ENCODE data around the gene SLFN12L. TPM values are rescaled to one million over a fixed set of nuclear protein-coding genes. Genes with fewer than 3 reads are reported as not detected.
A peak's percentile ranks its signal among the peaks of the same experiment; 100 is the strongest.
"Not testable (repeated sequence)": the region's sequence is repeated elsewhere in the genome, so short reads cannot be mapped to it uniquely, and the experiment has no call there.

SLFN12L gene
- 0.62 TPM for total RNA-seq

- DNase-seq: no peak
Observed at GRCh38 chr17:35537601-35538141, at the start of gene SLFN12L. SLFN12L (minus strand) TSS chr17:35537678; CDS start chr17:35522364, 15,314 bp downstream.

GRCh38 chr17:35586569-35587073 is 49.1 kb upstream of the SLFN12L start:
- DNase-seq: no peak

- DNase-seq: no peak
Observed at GRCh38 chr17:35584061-35584460, 46.6 kb upstream of the SLFN12L start.

- no peak for DNase-seq
Observed at GRCh38 chr17:35578929-35579432, 41.5 kb upstream of the SLFN12L start.

- DNase-seq: peak; percentile 97
Observed at GRCh38 chr17:35578197-35578928, 40.9 kb upstream of the SLFN12L start, which contains the start of gene PEX12. PEX12 (minus strand) TSS chr17:35578571; CDS start chr17:35578021, 550 bp downstream.

GRCh38 chr17:35577830-35578196 is 40.3 kb upstream of the SLFN12L start:
- peak; percentile 22 for DNase-seq

- DNase-seq: no peak
Observed at GRCh38 chr17:35575759-35576158, 38.3 kb upstream of the SLFN12L start.

- DNase-seq: no peak
Observed at GRCh38 chr17:35569405-35569804, 31.9 kb upstream of the SLFN12L start.

- peak; percentile 19 for DNase-seq
Observed at GRCh38 chr17:35568561-35568960, 31.1 kb upstream of the SLFN12L start.

- no peak for DNase-seq
Observed at GRCh38 chr17:35566968-35567367, 29.5 kb upstream of the SLFN12L start.

GRCh38 chr17:35563181-35563580 is 25.7 kb upstream of the SLFN12L start:
- not testable (repeated sequence) for DNase-seq

GRCh38 chr17:35560703-35561102 is 23.2 kb upstream of the SLFN12L start, which contains the start of gene SLFN14:
SLFN14 (minus strand) TSS chr17:35560819; CDS start chr17:35558062, 2,757 bp downstream.
- DNase-seq: no peak

- DNase-seq: no peak
Observed at GRCh38 chr17:35559495-35560210, 22.2 kb upstream of the SLFN12L start.

- DNase-seq: no peak
Observed at GRCh38 chr17:35557353-35557752, 19.9 kb upstream of the SLFN12L start.

- no peak for DNase-seq
Observed at GRCh38 chr17:35555691-35556090, 18.2 kb upstream of the SLFN12L start.

GRCh38 chr17:35554668-35555067 is 17.2 kb upstream of the SLFN12L start:
- DNase-seq: no peak

GRCh38 chr17:35553310-35553709 is 15.8 kb upstream of the SLFN12L start:
- no peak for DNase-seq

- no peak for DNase-seq
Observed at GRCh38 chr17:35548978-35549377, 11.5 kb upstream of the SLFN12L start.

- no peak for DNase-seq
Observed at GRCh38 chr17:35548208-35548810, 10.8 kb upstream of the SLFN12L start.

GRCh38 chr17:35546487-35546886 is 9.0 kb upstream of the SLFN12L start:
- no peak for DNase-seq

GRCh38 chr17:35545150-35545549 is 7.7 kb upstream of the SLFN12L start:
- no peak for DNase-seq

GRCh38 chr17:35543856-35544255 is 6.4 kb upstream of the SLFN12L start:
- DNase-seq: no peak

Data from tongue (tissue), 2 donors.